ENCODE data around the gene AFDN. TPM values are rescaled to one million over a fixed set of nuclear protein-coding genes. Genes with fewer than 3 reads are reported as not detected.

The AFDN gene
- total RNA-seq, 1 donor from 2014 or later, result 357 TPM

- Histone ChIP-seq H3K27me3 (no peaks in the 10 kb centered on the region), H3K27ac (no peak overlapping the region), H3K4me3 (no peak overlapping the region), H3K9ac (no peak overlapping the region), H2AFZ (replicated peaks) (no peak overlapping the region), H3F3A (ENCODE audit: low read depth) (no peaks in the 10 kb centered on the region), H4K20me1 (ENCODE audit: low read depth) (no peaks in the 10 kb centered on the region), H3K9me3 (ENCODE audit: low read depth) (no peaks in the 10 kb centered on the region), H3K4me2 (no peak overlapping the region), H3K79me2 (ENCODE audit: low read depth) (peaks cover 10% of the 10 kb centered on the region), H3K4me1 (no peaks in the 10 kb centered on the region), H3K36me3 (peaks cover 35% of the 10 kb centered on the region)
- Mint-ChIP-seq H3K4me3 (no peak overlapping the region), H3K27me3 (ENCODE audit: insufficient read depth, low read depth) (no peaks in the 10 kb centered on the region), H3K36me3 (peaks cover 35% of the 10 kb centered on the region), H3K27ac (no peak overlapping the region), H3K9me3 (no peaks in the 10 kb centered on the region), H3K4me1 (no peaks in the 10 kb centered on the region)
- DNase-seq (ENCODE audit: low spot score), result no peak
- no peak for TF ChIP-seq CTCF (IDR thresholded peaks at IDR 0.05)
- TF ChIP-seq EZH2 (IDR thresholded peaks at IDR 0.05), result no peak
- no peak for TF ChIP-seq EZH2phosphoT487 (IDR thresholded peaks at IDR 0.05)
Observed at GRCh38 chr6:167949121-167949684, 122.5 kb downstream of the AFDN start.

- Histone ChIP-seq H3K27me3 (no peaks in the 10 kb centered on the region), H3K36me3 (peaks cover 20% of the 10 kb centered on the region), H3K4me2 (no peak overlapping the region), H3K79me2 (ENCODE audit: low read depth) (peaks cover 26% of the 10 kb centered on the region), H3K4me1 (no peaks in the 10 kb centered on the region), H3K4me3 (no peak overlapping the region), H3K27ac (no peak overlapping the region), H3K9ac (no peak overlapping the region), H4K20me1 (ENCODE audit: low read depth) (peaks cover 4% of the 10 kb centered on the region), H3K9me3 (ENCODE audit: low read depth) (no peaks in the 10 kb centered on the region), H3F3A (ENCODE audit: low read depth) (no peaks in the 10 kb centered on the region), H2AFZ (replicated peaks) (no peak overlapping the region)
- Mint-ChIP-seq H3K4me3 (no peak overlapping the region), H3K4me1 (no peaks in the 10 kb centered on the region), H3K27ac (no peak overlapping the region), H3K27me3 (ENCODE audit: insufficient read depth, low read depth) (no peaks in the 10 kb centered on the region), H3K9me3 (no peaks in the 10 kb centered on the region), H3K36me3 (peaks cover 38% of the 10 kb centered on the region)
- TF ChIP-seq EZH2 (IDR thresholded peaks at IDR 0.05) (no peak), EZH2phosphoT487 (IDR thresholded peaks at IDR 0.05) (no peak)
- no peak for DNase-seq (ENCODE audit: low spot score)
Observed at GRCh38 chr6:167951781-167952511, 125.2 kb downstream of the AFDN start.

- no peak overlapping the region for H3K4me2 ChIP-seq
- H3K4me3 ChIP-seq, result no peak overlapping the region
- Mint-ChIP-seq H3K4me3 (no peak overlapping the region), H3K36me3 (peaks cover 41% of the 10 kb centered on the region), H3K9me3 (no peaks in the 10 kb centered on the region), H3K27me3 (ENCODE audit: insufficient read depth, low read depth) (no peaks in the 10 kb centered on the region), H3K27ac (no peak overlapping the region), H3K4me1 (no peaks in the 10 kb centered on the region)
- no peak overlapping the region for H3K27ac ChIP-seq
- H3K9ac ChIP-seq, result no peak overlapping the region
- H3K79me2 ChIP-seq (ENCODE audit: low read depth), result peaks cover 31% of the 10 kb centered on the region
- peaks cover 18% of the 10 kb centered on the region for H3K36me3 ChIP-seq
- H3K27me3 ChIP-seq, result no peaks in the 10 kb centered on the region
- H3K4me1 ChIP-seq, result no peaks in the 10 kb centered on the region
- no peak overlapping the region for H2AFZ ChIP-seq (replicated peaks)
- H4K20me1 ChIP-seq (ENCODE audit: low read depth), result peaks cover 9% of the 10 kb centered on the region
- no peaks in the 10 kb centered on the region for H3F3A ChIP-seq (ENCODE audit: low read depth)
- no peak for TF ChIP-seq EZH2 (IDR thresholded peaks at IDR 0.05)
- TF ChIP-seq CTCF (IDR thresholded peaks at IDR 0.05), result no peak
- TF ChIP-seq EZH2phosphoT487 (IDR thresholded peaks at IDR 0.05), result no peak
- H3K9me3 ChIP-seq (ENCODE audit: low read depth), result no peaks in the 10 kb centered on the region
- DNase-seq (ENCODE audit: low spot score), result no peak
Observed at GRCh38 chr6:167952512-167952859, 125.8 kb downstream of the AFDN start.

GRCh38 chr6:167953551-167953950 lies 126.8 kb downstream of the AFDN start:
- Mint-ChIP-seq H3K27me3 (ENCODE audit: insufficient read depth, low read depth) (no peaks in the 10 kb centered on the region), H3K36me3 (peaks cover 42% of the 10 kb centered on the region), H3K9me3 (no peaks in the 10 kb centered on the region), H3K4me3 (no peak overlapping the region), H3K4me1 (no peaks in the 10 kb centered on the region), H3K27ac (no peak overlapping the region)
- H3K4me1 ChIP-seq, result no peaks in the 10 kb centered on the region
- no peak for DNase-seq (ENCODE audit: low spot score)
- no peak overlapping the region for H3K27ac ChIP-seq
- no peaks in the 10 kb centered on the region for H3K9me3 ChIP-seq (ENCODE audit: low read depth)
- no peak overlapping the region for H3K4me3 ChIP-seq
- H4K20me1 ChIP-seq (ENCODE audit: low read depth), result peaks cover 14% of the 10 kb centered on the region
- no peak overlapping the region for H2AFZ ChIP-seq (replicated peaks)
- peaks cover 37% of the 10 kb centered on the region for H3K79me2 ChIP-seq (ENCODE audit: low read depth)
- H3K36me3 ChIP-seq, result peaks cover 8% of the 10 kb centered on the region
- no peaks in the 10 kb centered on the region for H3F3A ChIP-seq (ENCODE audit: low read depth)
- no peak for TF ChIP-seq EZH2 (IDR thresholded peaks at IDR 0.05)
- H3K27me3 ChIP-seq, result no peaks in the 10 kb centered on the region
- H3K9ac ChIP-seq, result no peak overlapping the region
- no peak overlapping the region for H3K4me2 ChIP-seq

All from neural progenitor cell (in vitro differentiated cells).